HepG2 (cell line): Measurements from ENCODE around the gene SALL4. TPM values are rescaled to one million over a fixed set of nuclear protein-coding genes. Genes with fewer than 3 reads are reported as not detected.

Experiments
- FIP1L1 ChIP-seq: fragments of 200-400 bp; formaldehyde crosslinking; IDR thresholded peaks from 2 replicates; pipeline ENCODE4 v1.6.1; 2018; ENCODE audit warnings: low read depth, mild to moderate bottlenecking, low read length, moderate library complexity, borderline replicate concordance; ENCODE audit not compliant: insufficient read depth
- GLI4 ChIP-seq: sonication (generic); formaldehyde crosslinking; IDR thresholded peaks from 2 replicates; pipeline ENCODE4 v1.5.1; 2020; ENCODE audit warnings: missing genetic modification reagents, mild to moderate bottlenecking, moderate library complexity, borderline replicate concordance
- JUNB ChIP-seq: sonication (generic); formaldehyde crosslinking; IDR thresholded peaks from 2 replicates; pipeline ENCODE4 v1.8.0; 2022; ENCODE audit warnings: missing genetic modification reagents, mild to moderate bottlenecking, borderline replicate concordance
- JUND ChIP-seq: sonication (generic); formaldehyde crosslinking; IDR thresholded peaks from 2 replicates; pipeline ENCODE4 v1.8.0; 2022; ENCODE audit warnings: mild to moderate bottlenecking, missing genetic modification reagents
- NFKB2 ChIP-seq: sonication (generic); formaldehyde crosslinking; IDR thresholded peaks from 2 replicates; pipeline ENCODE4 v1.4.0; 2020; ENCODE audit warnings: missing genetic modification reagents, borderline replicate concordance
- SIX4 ChIP-seq: sonication (generic); formaldehyde crosslinking; IDR thresholded peaks from 2 replicates; pipeline ENCODE4 v1.4.0; 2020; ENCODE audit warnings: missing genetic modification reagents
- SMAD1 ChIP-seq: sonication (generic); formaldehyde crosslinking; IDR thresholded peaks from 2 replicates; pipeline ENCODE4 v1.4.0; 2020; ENCODE audit warnings: missing genetic modification reagents, low read depth, mild to moderate bottlenecking, borderline replicate concordance
- SYNCRIP ChIP-seq: fragments of 200-400 bp; formaldehyde crosslinking; IDR thresholded peaks from 2 replicates; pipeline ENCODE4 v1.6.1; 2018; ENCODE audit warnings: mild to moderate bottlenecking, low read depth, low read length; ENCODE audit not compliant: insufficient read depth
- TBL1XR1 ChIP-seq: fragments of 150-350 bp; IDR thresholded peaks from 2 replicates; pipeline ENCODE4 v1.6.1; 2014; ENCODE audit warnings: borderline replicate concordance, low read length; ENCODE audit not compliant: partially characterized antibody
- ZBTB42 ChIP-seq: sonication (generic); formaldehyde crosslinking; IDR thresholded peaks from 2 replicates; pipeline ENCODE4 v1.5.0; 2020; ENCODE audit warnings: mild to moderate bottlenecking, missing genetic modification reagents
- ZKSCAN8 ChIP-seq: IDR thresholded peaks from 2 replicates; pipeline ENCODE4 v1.6.1; 2016; ENCODE audit warnings: borderline replicate concordance, missing genetic modification reagents, missing compliant biosample characterization
- ZNF143 ChIP-seq: sonication (generic); formaldehyde crosslinking; IDR thresholded peaks from 2 replicates; pipeline ENCODE4 v1.4.0; 2020; ENCODE audit warnings: missing genetic modification reagents
- ZNF274 ChIP-seq: sonication (generic); formaldehyde crosslinking; IDR thresholded peaks from 2 replicates; pipeline ENCODE4 v1.5.1; 2020; ENCODE audit warnings: mild to moderate bottlenecking, missing genetic modification reagents
- ZNF354B ChIP-seq: sonication (generic); formaldehyde crosslinking; IDR thresholded peaks from 2 replicates; pipeline ENCODE4 v1.8.0; 2022; ENCODE audit warnings: mild to moderate bottlenecking, missing genetic modification reagents
- ZNF619 ChIP-seq: sonication (generic); formaldehyde crosslinking; IDR thresholded peaks from 2 replicates; pipeline ENCODE4 v1.4.0; 2020; ENCODE audit warnings: mild to moderate bottlenecking, missing genetic modification reagents
- ZNF674 ChIP-seq: sonication (generic); formaldehyde crosslinking; IDR thresholded peaks from 2 replicates; pipeline ENCODE4 v1.5.0; 2020; ENCODE audit warnings: low read depth, mild to moderate bottlenecking, missing genetic modification reagents
- polyA plus RNA-seq, 8 experiments: library from polyadenylated mRNA; depleted of rRNA in 3 of 8; stranded (reverse) in 7 of 8; unstranded in 1 of 8; fragments of >200 nt; fragmentation: Illumina TruSeq in 4 of 8; extraction: Trizol in 4 of 8; gene quantifications; 2 replicates each; pipeline versions ENCODE4 v1.2.1 to v1.2.3, GENCODE V29; 2011 to 2016; ENCODE audit warnings: low read depth in 4 of 8, missing spikeins in 1 of 8, mixed read lengths in 1 of 8; ENCODE audit not compliant: insufficient read depth in 1 of 8
- total RNA-seq, 5 experiments: library from RNA; depleted of rRNA; stranded (reverse); fragments of >200 nt; fragmentation: Illumina TruSeq; extraction: Trizol; gene quantifications; 2 replicates each; pipeline ENCODE4 v1.2.3, GENCODE V29; 2016; ENCODE audit warnings: low read depth in 1 of 5
- TF ChIP-seq, protein P1 (sequence below): sonication (generic); formaldehyde crosslinking; IDR thresholded peaks from 2 replicates; pipeline ENCODE4 v1.4.0; 2020; ENCODE audit warnings: missing genetic modification reagents, mild to moderate bottlenecking, borderline replicate concordance
- TF ChIP-seq, protein P2 (sequence below), 2 experiments: sonication (generic) in 1 of 2; formaldehyde crosslinking in 1 of 2; IDR thresholded peaks; 2 replicates each; pipeline versions ENCODE4 v1.5.1 to v1.6.1; 2011 to 2020; ENCODE audit warnings: borderline replicate concordance in 1 of 2, low read depth in 1 of 2, low read length in 1 of 2, mild to moderate bottlenecking in 1 of 2, missing genetic modification reagents in 1 of 2, moderate library complexity in 1 of 2
- TF ChIP-seq, protein P3 (sequence below): IDR thresholded peaks from 2 replicates; pipeline ENCODE4 v1.6.1; 2012; ENCODE audit warnings: inconsistent platforms
- TF ChIP-seq, protein P4 (sequence below): sonication (generic); formaldehyde crosslinking; IDR thresholded peaks from 2 replicates; pipeline ENCODE4 v1.4.0; 2020; ENCODE audit warnings: missing genetic modification reagents
- TF ChIP-seq, protein P5 (sequence below): sonication (generic); formaldehyde crosslinking; IDR thresholded peaks from 2 replicates; pipeline ENCODE4 v1.4.0; 2020; ENCODE audit warnings: missing genetic modification reagents, borderline replicate concordance

The SALL4 gene
- total and polyA plus RNA-seq, 2 of the 13 experiments (the other 11 are each of a cell fraction or from before 2014, with no cell fraction given): 0.33 to 1.8 TPM

DNA sequence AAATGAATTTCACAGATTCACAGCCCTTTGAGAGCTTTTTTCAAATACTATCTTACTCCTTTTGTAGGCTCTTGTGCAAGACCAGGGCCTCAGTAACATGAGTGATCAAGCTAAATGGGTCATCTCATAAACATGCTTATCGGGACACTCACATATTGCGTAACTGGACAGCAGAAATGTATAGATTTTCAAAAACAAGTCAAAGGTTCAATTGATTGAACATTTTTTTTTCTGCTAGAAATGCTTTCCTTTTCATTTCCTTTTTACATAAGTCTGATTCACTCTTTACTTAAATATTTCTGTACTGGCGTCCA lies 8.7 kb upstream of the SALL4 start (continued):
- TF ChIP-seq ZBTB42 (CRISPR knock-in tag) (no peak), JUNB (no peak), ZNF354B (no peak), ZNF674 (CRISPR knock-in tag) (no peak), NFKB2 (CRISPR knock-in tag) (no peak), ZKSCAN8 (CRISPR knock-in tag) (peak; percentile 77; the same call in 1 of the 2 replicates), ZNF143 (no peak), GLI4 (CRISPR knock-in tag) (no peak), JUND (CRISPR knock-in tag) (peak; percentile 74; the same call in 1 of the 2 replicates), ZNF274 (CRISPR knock-in tag) (no peak), SIX4 (CRISPR knock-in tag) (peak; percentile 85; the same call in 1 of the 2 replicates), SMAD1 (no peak), ZNF619 (no peak), FIP1L1 (no peak), TBL1XR1 (no peak), SYNCRIP (no peak)
- TF ChIP-seq, protein P1, sequence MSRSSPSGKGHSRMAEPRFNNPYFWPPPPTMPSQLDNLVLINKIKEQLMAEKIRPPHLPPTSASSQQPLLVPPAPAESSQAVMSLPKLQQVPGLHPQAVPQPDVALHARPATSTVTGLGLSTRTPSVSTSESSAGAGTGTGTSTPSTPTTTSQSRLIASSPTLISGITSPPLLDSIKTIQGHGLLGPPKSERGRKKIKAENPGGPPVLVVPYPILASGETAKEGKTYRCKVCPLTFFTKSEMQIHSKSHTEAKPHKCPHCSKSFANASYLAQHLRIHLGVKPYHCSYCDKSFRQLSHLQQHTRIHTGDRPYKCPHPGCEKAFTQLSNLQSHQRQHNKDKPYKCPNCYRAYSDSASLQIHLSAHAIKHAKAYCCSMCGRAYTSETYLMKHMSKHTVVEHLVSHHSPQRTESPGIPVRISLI (CRISPR knock-in tag): peak; percentile 98
- TF ChIP-seq, protein P2, sequence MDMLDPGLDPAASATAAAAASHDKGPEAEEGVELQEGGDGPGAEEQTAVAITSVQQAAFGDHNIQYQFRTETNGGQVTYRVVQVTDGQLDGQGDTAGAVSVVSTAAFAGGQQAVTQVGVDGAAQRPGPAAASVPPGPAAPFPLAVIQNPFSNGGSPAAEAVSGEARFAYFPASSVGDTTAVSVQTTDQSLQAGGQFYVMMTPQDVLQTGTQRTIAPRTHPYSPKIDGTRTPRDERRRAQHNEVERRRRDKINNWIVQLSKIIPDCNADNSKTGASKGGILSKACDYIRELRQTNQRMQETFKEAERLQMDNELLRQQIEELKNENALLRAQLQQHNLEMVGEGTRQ (IDR thresholded peaks at IDR 0.05; ENCODE audit: low read depth, low read length): no peak
- TF ChIP-seq, protein P2 (CRISPR knock-in tag; IDR thresholded peaks at IDR 0.05; ENCODE audit: borderline replicate concordance): no peak
- TF ChIP-seq, protein P3, sequence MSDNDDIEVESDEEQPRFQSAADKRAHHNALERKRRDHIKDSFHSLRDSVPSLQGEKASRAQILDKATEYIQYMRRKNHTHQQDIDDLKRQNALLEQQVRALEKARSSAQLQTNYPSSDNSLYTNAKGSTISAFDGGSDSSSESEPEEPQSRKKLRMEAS: peak; percentile 26; the same call in 1 of the 2 replicates
- TF ChIP-seq, protein P4, sequence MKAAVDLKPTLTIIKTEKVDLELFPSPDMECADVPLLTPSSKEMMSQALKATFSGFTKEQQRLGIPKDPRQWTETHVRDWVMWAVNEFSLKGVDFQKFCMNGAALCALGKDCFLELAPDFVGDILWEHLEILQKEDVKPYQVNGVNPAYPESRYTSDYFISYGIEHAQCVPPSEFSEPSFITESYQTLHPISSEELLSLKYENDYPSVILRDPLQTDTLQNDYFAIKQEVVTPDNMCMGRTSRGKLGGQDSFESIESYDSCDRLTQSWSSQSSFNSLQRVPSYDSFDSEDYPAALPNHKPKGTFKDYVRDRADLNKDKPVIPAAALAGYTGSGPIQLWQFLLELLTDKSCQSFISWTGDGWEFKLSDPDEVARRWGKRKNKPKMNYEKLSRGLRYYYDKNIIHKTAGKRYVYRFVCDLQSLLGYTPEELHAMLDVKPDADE (CRISPR knock-in tag): no peak
- TF ChIP-seq, protein P5, sequence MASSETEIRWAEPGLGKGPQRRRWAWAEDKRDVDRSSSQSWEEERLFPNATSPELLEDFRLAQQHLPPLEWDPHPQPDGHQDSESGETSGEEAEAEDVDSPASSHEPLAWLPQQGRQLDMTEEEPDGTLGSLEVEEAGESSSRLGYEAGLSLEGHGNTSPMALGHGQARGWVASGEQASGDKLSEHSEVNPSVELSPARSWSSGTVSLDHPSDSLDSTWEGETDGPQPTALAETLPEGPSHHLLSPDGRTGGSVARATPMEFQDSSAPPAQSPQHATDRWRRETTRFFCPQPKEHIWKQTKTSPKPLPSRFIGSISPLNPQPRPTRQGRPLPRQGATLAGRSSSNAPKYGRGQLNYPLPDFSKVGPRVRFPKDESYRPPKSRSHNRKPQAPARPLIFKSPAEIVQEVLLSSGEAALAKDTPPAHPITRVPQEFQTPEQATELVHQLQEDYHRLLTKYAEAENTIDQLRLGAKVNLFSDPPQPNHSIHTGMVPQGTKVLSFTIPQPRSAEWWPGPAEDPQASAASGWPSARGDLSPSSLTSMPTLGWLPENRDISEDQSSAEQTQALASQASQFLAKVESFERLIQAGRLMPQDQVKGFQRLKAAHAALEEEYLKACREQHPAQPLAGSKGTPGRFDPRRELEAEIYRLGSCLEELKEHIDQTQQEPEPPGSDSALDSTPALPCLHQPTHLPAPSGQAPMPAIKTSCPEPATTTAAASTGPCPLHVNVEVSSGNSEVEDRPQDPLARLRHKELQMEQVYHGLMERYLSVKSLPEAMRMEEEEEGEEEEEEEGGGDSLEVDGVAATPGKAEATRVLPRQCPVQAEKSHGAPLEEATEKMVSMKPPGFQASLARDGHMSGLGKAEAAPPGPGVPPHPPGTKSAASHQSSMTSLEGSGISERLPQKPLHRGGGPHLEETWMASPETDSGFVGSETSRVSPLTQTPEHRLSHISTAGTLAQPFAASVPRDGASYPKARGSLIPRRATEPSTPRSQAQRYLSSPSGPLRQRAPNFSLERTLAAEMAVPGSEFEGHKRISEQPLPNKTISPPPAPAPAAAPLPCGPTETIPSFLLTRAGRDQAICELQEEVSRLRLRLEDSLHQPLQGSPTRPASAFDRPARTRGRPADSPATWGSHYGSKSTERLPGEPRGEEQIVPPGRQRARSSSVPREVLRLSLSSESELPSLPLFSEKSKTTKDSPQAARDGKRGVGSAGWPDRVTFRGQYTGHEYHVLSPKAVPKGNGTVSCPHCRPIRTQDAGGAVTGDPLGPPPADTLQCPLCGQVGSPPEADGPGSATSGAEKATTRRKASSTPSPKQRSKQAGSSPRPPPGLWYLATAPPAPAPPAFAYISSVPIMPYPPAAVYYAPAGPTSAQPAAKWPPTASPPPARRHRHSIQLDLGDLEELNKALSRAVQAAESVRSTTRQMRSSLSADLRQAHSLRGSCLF: no peak
